NOMO-1 treated with dmso at 0.1 percent for 144 hours (cell line): ENCODE data around the gene HTR1D.
"Not testable (repeated sequence)": the region's sequence is repeated elsewhere in the genome, so short reads cannot be mapped to it uniquely, and the experiment has no call there.

Experiments
- DNase-seq: peaks from one replicate; lab custom pipeline; 2025; ENCODE audit not compliant: unreplicated experiment; lab: John Stamatoyannopoulos, UW

The HTR1D gene

GRCh38 chr1:23216771-23217420 is 406 bp downstream of the HTR1D start:
- no peak for DNase-seq

- DNase-seq: no peak
Measured at GRCh38 chr1:23215751-23216449, 1.4 kb downstream of the HTR1D start.

GRCh38 chr1:23215291-23215690 is 2.0 kb downstream of the HTR1D start:
- DNase-seq: no peak

- DNase-seq: no peak
Measured at GRCh38 chr1:23214640-23215039, 2.7 kb downstream of the HTR1D start.

GRCh38 chr1:23211955-23212354 is 5.3 kb downstream of the HTR1D start:
- no peak for DNase-seq

- no peak for DNase-seq
Measured at GRCh38 chr1:23210963-23211362, 6.3 kb downstream of the HTR1D start.

GRCh38 chr1:23210351-23210785 is 6.9 kb downstream of the HTR1D start:
- DNase-seq: no peak

- no peak for DNase-seq
Measured at GRCh38 chr1:23209770-23210169, 7.5 kb downstream of the HTR1D start.

- DNase-seq: no peak
Measured at GRCh38 chr1:23208527-23208926, 8.8 kb downstream of the HTR1D start.

GRCh38 chr1:23207733-23208132 is 9.6 kb downstream of the HTR1D start:
- not testable (repeated sequence) for DNase-seq

GRCh38 chr1:23202263-23202749 is 15.0 kb downstream of the HTR1D start:
- DNase-seq: no peak

- DNase-seq: no peak
Measured at GRCh38 chr1:23200883-23201282, 16.4 kb downstream of the HTR1D start.

GRCh38 chr1:23198373-23198772 is 18.9 kb downstream of the HTR1D start:
- no peak for DNase-seq

GRCh38 chr1:23196627-23197328 is 20.5 kb downstream of the HTR1D start:
- no peak for DNase-seq

- DNase-seq: no peak
Measured at GRCh38 chr1:23194119-23194984, 22.9 kb downstream of the HTR1D start.

- DNase-seq: no peak
Measured at GRCh38 chr1:23193391-23194118, 23.7 kb downstream of the HTR1D start.

- no peak for DNase-seq
Measured at GRCh38 chr1:23191199-23191598, 26.1 kb downstream of the HTR1D start.

GRCh38 chr1:23188936-23189452 is 28.3 kb downstream of the HTR1D start:
- not testable (repeated sequence) for DNase-seq

GRCh38 chr1:23188434-23188884 is 28.8 kb downstream of the HTR1D start:
- no peak for DNase-seq

GRCh38 chr1:23187637-23188036 is 29.7 kb downstream of the HTR1D start:
- no peak for DNase-seq
